Lung (tissue), 12 donors: ENCODE results near the gene SPAG5. TPM values are rescaled to one million over a fixed set of nuclear protein-coding genes. Genes with fewer than 3 reads are reported as not detected.

Experiments
- ATAC-seq: fragments of 200-7000 bp; cut with Tn5 transposase; one replicate; pipeline ENCODE4 v1.9.1; 2020; ENCODE audit warnings: moderate number of reproducible peaks; ENCODE audit not compliant: insufficient read depth, low FRiP score
- DNase-seq, 3 donors: peaks; one replicate each; pipeline ENCODE4 v3.0.0-alpha.2; 2013 to 2017
- H3K27ac ChIP-seq, 2 donors: one replicate each; pipeline ENCODE4 v1.5.1; 2013; ENCODE audit warnings: mild to moderate bottlenecking in 2 of 2, moderate library complexity in 2 of 2, control low read depth in 1 of 2, inconsistent platforms in 1 of 2, low read depth in 1 of 2, low read length in 1 of 2
- H3K27me3 ChIP-seq, 3 donors: one replicate each; pipeline ENCODE4 v1.5.1; 2013; ENCODE audit warnings: low read length in 2 of 3; ENCODE audit not compliant: control insufficient read depth in 3 of 3, insufficient read depth in 3 of 3
- H3K36me3 ChIP-seq, 4 donors: one replicate each; pipeline ENCODE4 v1.5.1; 2013; ENCODE audit warnings: low read length in 4 of 4, mild to moderate bottlenecking in 1 of 4, moderate library complexity in 1 of 4; ENCODE audit not compliant: control insufficient read depth in 4 of 4, insufficient read depth in 4 of 4
- H3K4me1 ChIP-seq, 5 donors: one replicate each; pipeline ENCODE4 v1.5.1; 2013; ENCODE audit warnings: low read length in 5 of 5, mild to moderate bottlenecking in 2 of 5, moderate library complexity in 1 of 5; ENCODE audit not compliant: control insufficient read depth in 5 of 5, insufficient read depth in 5 of 5
- H3K4me3 ChIP-seq: one replicate; pipeline ENCODE4 v1.5.1; 2013; ENCODE audit warnings: mild to moderate bottlenecking, control low read depth, moderate library complexity
- H3K9ac ChIP-seq, 2 donors: one replicate each; pipeline ENCODE4 v1.5.1; 2013; ENCODE audit warnings: low read length in 2 of 2, control low read depth in 1 of 2; ENCODE audit not compliant: insufficient read depth in 1 of 2
- H3K9me3 ChIP-seq, 4 donors: one replicate each; pipeline ENCODE4 v1.5.1; 2013; ENCODE audit warnings: low read length in 3 of 4, mild to moderate bottlenecking in 1 of 4, moderate library complexity in 1 of 4; ENCODE audit not compliant: control insufficient read depth in 4 of 4, insufficient read depth in 3 of 4
- CTCF ChIP-seq: IDR thresholded peaks from 2 replicates; pipeline ENCODE4 v1.5.1; 2012; ENCODE audit warnings: mild to moderate bottlenecking; ENCODE audit errors: control extremely low read depth, extremely low read depth
- WGBS, 2 donors: extraction: QIAGEN DNeasy Blood & Tissue Kit; methylation state at CpG; one replicate each; pipeline ENCODE4 v1.1.7; 2013; 5-methylcytosine and 5-hydroxymethylcytosine counted together
- polyA plus RNA-seq, 2 donors: library from polyadenylated mRNA; stranded (reverse); fragments of 200-250 nt; gene quantifications; one replicate each; pipeline ENCODE4 v1.2.1, GENCODE V29; 2013
- total RNA-seq, 2 donors: library from RNA; depleted of rRNA in 1 of 2; stranded (reverse); fragments of >200 nt in 1 of 2; gene quantifications; one replicate each; pipeline ENCODE4 v1.2.1, GENCODE V29; 2014 to 2021
- donor health status: control.
- donor health status: control.
- donor health status: Bipolar disorder and iron deficiency.
- donor health status: healthy.
- donor health status: DM: yes; HTN: yes; CAD: no.

The SPAG5 gene
- total and polyA plus RNA-seq, 4 donors, result 6.3 to 15.0 (median 10.2) TPM

GRCh38 chr17:28582513-28582912, 16.3 kb downstream of the SPAG5 start:
- 96 to 97% methylated on average over 2 of the region's 2 CpGs for WGBS, 2 donors
- DNase-seq (no peak), ATAC-seq (no peak)
- peaks cover 0 to 23% (median 0%) of the 10 kb centered on the region in 5 donors for H3K4me1 ChIP-seq
- peaks cover 0 to 27% (median 14%) of the 10 kb centered on the region in 4 donors for H3K36me3 ChIP-seq
- H3K9me3 ChIP-seq, result no peaks in the 10 kb centered on the region
- TF ChIP-seq CTCF, result no peak
- H3K27me3 ChIP-seq, result no peaks in the 10 kb centered on the region
- no peak overlapping the region for H3K27ac ChIP-seq
- H3K9ac ChIP-seq, result no peak overlapping the region
- no peak overlapping the region for H3K4me3 ChIP-seq

- no peak overlapping the region for H3K27ac ChIP-seq
- no peak overlapping the region for H3K4me3 ChIP-seq
- no peaks in the 10 kb centered on the region for H3K27me3 ChIP-seq
- TF ChIP-seq CTCF, result no peak
- ATAC-seq (no peak), DNase-seq (peak; percentile 35 to 94 (median 93))
- H3K9ac ChIP-seq, result no peak overlapping the region
- H3K9me3 ChIP-seq, result no peaks in the 10 kb centered on the region
- peaks cover 0 to 25% (median 14%) of the 10 kb centered on the region in 4 donors for H3K36me3 ChIP-seq
- H3K4me1 ChIP-seq, result peaks cover 0 to 34% (median 4%) of the 10 kb centered on the region in 5 donors
- 86 to 98% methylated on average over 3 of the region's 3 CpGs for WGBS, 2 donors
These were observed 17.9 kb downstream of the SPAG5 start for GRCh38 chr17:28580959-28581358.

GRCh38 chr17:28579526-28579925, 19.3 kb downstream of the SPAG5 start:
- WGBS, 2 donors, result 86 to 89% methylated on average over 4 of the region's 4 CpGs

More at GRCh38 chr17:28579526-28579925, 19.3 kb downstream of the SPAG5 start:
- no peak for TF ChIP-seq CTCF
- Histone ChIP-seq H3K9ac (no peak overlapping the region), H3K9me3 (no peaks in the 10 kb centered on the region), H3K27me3 (no peaks in the 10 kb centered on the region), H3K4me3 (no peak overlapping the region), H3K36me3 (peaks cover 0 to 16% (median 9%) of the 10 kb centered on the region in 4 donors), H3K4me1 (peaks cover 0 to 41% (median 4%) of the 10 kb centered on the region in 5 donors), H3K27ac (no peak overlapping the region)
- DNase-seq, result no peak
- ATAC-seq, result no peak
